ENCODE results near the gene TIMM13.
"Not testable (repeated sequence)": the region's sequence is repeated elsewhere in the genome, so short reads cannot be mapped to it uniquely, and the experiment has no call there.

Gene TIMM13

GRCh38 chr19:2413159-2413558 is 14.2 kb downstream of the TIMM13 start:
- DNase-seq: no peak

GRCh38 chr19:2412449-2412848 is 14.9 kb downstream of the TIMM13 start:
- DNase-seq: no peak

- DNase-seq: no peak
Measured at GRCh38 chr19:2411709-2412108, 15.7 kb downstream of the TIMM13 start.

- DNase-seq: no peak
Measured at GRCh38 chr19:2410023-2410422, 17.4 kb downstream of the TIMM13 start.

GRCh38 chr19:2409352-2409912 is 18.0 kb downstream of the TIMM13 start:
- no peak for DNase-seq

- DNase-seq: no peak
Measured at GRCh38 chr19:2408247-2408646, 19.1 kb downstream of the TIMM13 start.

GRCh38 chr19:2399582-2399981 is 27.8 kb downstream of the TIMM13 start:
- no peak for DNase-seq

GRCh38 chr19:2398735-2399305 is 28.6 kb downstream of the TIMM13 start:
- no peak for DNase-seq

GRCh38 chr19:2397173-2397572 is 30.2 kb downstream of the TIMM13 start:
- not testable (repeated sequence) for DNase-seq

GRCh38 chr19:2395293-2395829 is 32.0 kb downstream of the TIMM13 start:
- not testable (repeated sequence) for DNase-seq

- no peak for DNase-seq
Measured at GRCh38 chr19:2394442-2395292, 32.7 kb downstream of the TIMM13 start.

GRCh38 chr19:2394054-2394441 is 33.3 kb downstream of the TIMM13 start:
- DNase-seq: no peak

- DNase-seq: not testable (repeated sequence)
Measured at GRCh38 chr19:2392899-2393298, 34.5 kb downstream of the TIMM13 start.

GRCh38 chr19:2392366-2392765 is 35.0 kb downstream of the TIMM13 start:
- no peak for DNase-seq

- no peak for DNase-seq
Measured at GRCh38 chr19:2391118-2391725, 36.2 kb downstream of the TIMM13 start.

- DNase-seq: no peak
Measured at GRCh38 chr19:2389594-2389993, 37.8 kb downstream of the TIMM13 start.

- DNase-seq: no peak
Measured at GRCh38 chr19:2387367-2388288, 39.8 kb downstream of the TIMM13 start.

- peak; percentile 32 for DNase-seq
Measured at GRCh38 chr19:2385053-2385721, 42.2 kb downstream of the TIMM13 start.

GRCh38 chr19:2382530-2383222 is 44.7 kb downstream of the TIMM13 start:
- no peak for DNase-seq

GRCh38 chr19:2381148-2381820 is 46.1 kb downstream of the TIMM13 start:
- no peak for DNase-seq

- DNase-seq: no peak
Measured at GRCh38 chr19:2380567-2380966, 46.8 kb downstream of the TIMM13 start.
